SK-N-SH (cell line): ENCODE results near the gene PES1. TPM values are rescaled to one million over a fixed set of nuclear protein-coding genes. Genes with fewer than 3 reads are reported as not detected.
"Not testable (repeated sequence)": the region's sequence is repeated elsewhere in the genome, so short reads cannot be mapped to it uniquely, and the experiment has no call there.

Source experiments
- CTCF ChIA-PET: fragments of 300-600, 350-600 bp; formaldehyde crosslinking; extraction: SDS; loops from one replicate; lab custom pipeline; 2021; lab: Yijun Ruan, JAX
- POLR2A ChIA-PET: fragments of 350-600 bp; sonication (Branson Sonifier 250); formaldehyde crosslinking; extraction: SDS; loops from one replicate; lab custom pipeline; 2020; ENCODE audit warnings: antibody characterized with exemption, inconsistent platforms; lab: Yijun Ruan, JAX
- DNase-seq: peaks from one replicate; pipeline ENCODE4 v3.0.0; 2012
- H2AFZ ChIP-seq: fragments of 200-600 bp; sonication (generic); 2 replicates; pipeline ENCODE4 v1.8.1; 2016; ENCODE audit warnings: antibody characterized with exemption, mild to moderate bottlenecking, low read depth
- H3F3A ChIP-seq: fragments of 200-600 bp; sonication (generic); replicated peaks from 2 replicates; pipeline ENCODE3; 2016; ENCODE audit warnings: antibody characterized with exemption, mild to moderate bottlenecking; ENCODE audit not compliant: insufficient read depth
- H3K27ac ChIP-seq, 2 experiments: fragments of 200-500 bp in 1 of 2; fragments of 200-600 bp in 1 of 2; sonication (Bioruptor generic) in 1 of 2; sonication (generic), shearing (Covaris generic) in 1 of 2; 2 replicates each; pipeline versions ENCODE4 v1.5.1 to v1.6.1; 2014 to 2016; ENCODE audit warnings: low read depth in 2 of 2, inconsistent platforms in 1 of 2, low read length in 1 of 2, mild to moderate bottlenecking in 1 of 2, mixed read lengths in 1 of 2
- H3K27me3 ChIP-seq: fragments of 200-600 bp; sonication (generic), shearing (Covaris generic); 2 replicates; pipeline ENCODE4 v1.6.1; 2016; ENCODE audit warnings: mixed run types; ENCODE audit not compliant: insufficient read depth
- H3K36me3 ChIP-seq, 2 experiments: fragments of 200-500 bp in 1 of 2; fragments of 200-600 bp in 1 of 2; sonication (Bioruptor generic) in 1 of 2; sonication (generic) in 1 of 2; replicated peaks in 1 of 2; 2 replicates each; pipeline versions ENCODE3 to v1.5.1; 2014 to 2016; ENCODE audit warnings: low read length in 1 of 2, mild to moderate bottlenecking in 1 of 2; ENCODE audit not compliant: insufficient read depth in 2 of 2, control insufficient read depth in 1 of 2
- H3K4me1 ChIP-seq, 2 experiments: fragments of 200-500 bp in 1 of 2; fragments of 200-600 bp in 1 of 2; sonication (Bioruptor generic) in 1 of 2; sonication (generic), shearing (Covaris generic) in 1 of 2; 2 replicates each; pipeline versions ENCODE4 v1.5.1 to v1.6.1; 2014 to 2016; ENCODE audit warnings: low read depth in 1 of 2, low read length in 1 of 2, mixed run types in 1 of 2; ENCODE audit not compliant: insufficient read depth in 2 of 2, control insufficient read depth in 1 of 2
- H3K4me2 ChIP-seq: fragments of 200-600 bp; sonication (generic), shearing (Covaris generic); 2 replicates; pipeline ENCODE4 v1.6.1; 2017; ENCODE audit warnings: mixed run types
- H3K4me3 ChIP-seq, 2 experiments: fragments of 200-500 bp in 1 of 2; fragments of 200-600 bp in 1 of 2; sonication (Bioruptor generic) in 1 of 2; sonication (generic), shearing (Covaris generic) in 1 of 2; 2 replicates each; pipeline versions ENCODE4 v1.5.1 to v1.8.1; 2014 to 2016; ENCODE audit warnings: low read depth in 2 of 2, inconsistent platforms in 1 of 2, low read length in 1 of 2, mild to moderate bottlenecking in 1 of 2, mixed read lengths in 1 of 2, moderate library complexity in 1 of 2
- H3K79me2 ChIP-seq: fragments of 200-600 bp; sonication (generic); 2 replicates; pipeline ENCODE4 v1.8.1; 2017; ENCODE audit warnings: mild to moderate bottlenecking; ENCODE audit not compliant: insufficient read depth
- H3K9ac ChIP-seq: fragments of 200-600 bp; sonication (generic); 2 replicates; pipeline ENCODE4 v1.6.1; 2017; ENCODE audit warnings: mixed run types
- H3K9me2 ChIP-seq: fragments of 200-600 bp; sonication (generic); 2 replicates; pipeline ENCODE4 v1.6.1; 2017; ENCODE audit warnings: mixed run types
- H3K9me3 ChIP-seq: fragments of 200-600 bp; sonication (generic); 2 replicates; pipeline ENCODE4 v1.6.1; 2017; ENCODE audit warnings: mixed run types, mild to moderate bottlenecking, moderate library complexity
- H4K20me1 ChIP-seq: fragments of 200-600 bp; sonication (generic); 2 replicates; pipeline ENCODE4 v1.6.1; 2017; ENCODE audit warnings: mild to moderate bottlenecking, mixed run types; ENCODE audit not compliant: insufficient read depth
- EZH2phosphoT487 ChIP-seq: fragments of 200-600 bp; sonication (generic); IDR thresholded peaks from 2 replicates; pipeline ENCODE4 v1.6.1; 2017; ENCODE audit warnings: low read depth, mixed run types, mild to moderate bottlenecking, antibody characterized with exemption, moderate library complexity, borderline replicate concordance
- GATA2 ChIP-seq: sonication (generic); formaldehyde crosslinking; IDR thresholded peaks from 2 replicates; pipeline ENCODE4 v1.5.0; 2020; ENCODE audit warnings: mild to moderate bottlenecking, missing genetic modification reagents
- MXI1 ChIP-seq: IDR thresholded peaks from 2 replicates; pipeline ENCODE4 v1.6.1; 2012; ENCODE audit warnings: mild to moderate bottlenecking, low read depth, low read length, improper control_type of control experiment
- PBX3 ChIP-seq: IDR thresholded peaks from 2 replicates; pipeline ENCODE4; 2012
- POLR2AphosphoS5 ChIP-seq: IDR thresholded peaks from 2 replicates; pipeline ENCODE4 v1.6.1; 2012; ENCODE audit warnings: low read depth, low read length
- SIN3A ChIP-seq: IDR thresholded peaks from 2 replicates; pipeline ENCODE4 v1.6.1; 2012; ENCODE audit warnings: low read depth, mild to moderate bottlenecking, low read length, moderate library complexity, borderline replicate concordance
- YY1 ChIP-seq: IDR thresholded peaks from 2 replicates; pipeline ENCODE4 v1.4.0; 2012; ENCODE audit warnings: low read depth, mild to moderate bottlenecking
- WGBS: methylation state at CpG from one replicate; pipeline ENCODE4 v1.1.6; 2017; ENCODE audit warnings: low lambda C conversion rate; 5-methylcytosine and 5-hydroxymethylcytosine counted together
- polyA plus RNA-seq, 3 experiments: library from polyadenylated mRNA; depleted of rRNA; stranded (reverse); fragments of >200 nt; gene quantifications; 2 replicates each; pipeline ENCODE4 v1.2.3, GENCODE V29; 2012
- TF ChIP-seq, protein P1 (sequence below): IDR thresholded peaks from 2 replicates; pipeline ENCODE4 v1.4.0; 2012; ENCODE audit warnings: low read depth, borderline replicate concordance
- TF ChIP-seq, protein P2 (sequence below): fragments of 150-350 bp; IDR thresholded peaks from 2 replicates; pipeline ENCODE4 v1.6.1; 2016; ENCODE audit warnings: mild to moderate bottlenecking, low read depth, low read length

The PES1 gene
- polyA plus RNA-seq, 1 of the 3 experiments (the other 2 are of a cell fraction) = 109 TPM

GRCh38 chr22:30541511-30541910 lies 50.2 kb downstream of the PES1 start:
- H2AFZ ChIP-seq, H3K4me1 ChIP-seq, H3K4me2 ChIP-seq, H4K20me1 ChIP-seq, POLR2A ChIA-PET, H3K9ac ChIP-seq, H3F3A ChIP-seq, H3K4me3 ChIP-seq, H3K9me2 ChIP-seq, H3K9me3 ChIP-seq, H3K36me3 ChIP-seq, DNase-seq, H3K27ac ChIP-seq, H3K27me3 ChIP-seq, H3K79me2 ChIP-seq: not testable (repeated sequence)
- WGBS = 64% methylated on average over 3 of the region's 3 CpGs
- CTCF ChIA-PET = interaction anchor here (0.6 to 1.1 kb wide), 3 partner anchors 15 to 47 kb away, joined by 3 to 4 read pairs (median 3); no protein-coding TSS in a partner anchor

DNA sequence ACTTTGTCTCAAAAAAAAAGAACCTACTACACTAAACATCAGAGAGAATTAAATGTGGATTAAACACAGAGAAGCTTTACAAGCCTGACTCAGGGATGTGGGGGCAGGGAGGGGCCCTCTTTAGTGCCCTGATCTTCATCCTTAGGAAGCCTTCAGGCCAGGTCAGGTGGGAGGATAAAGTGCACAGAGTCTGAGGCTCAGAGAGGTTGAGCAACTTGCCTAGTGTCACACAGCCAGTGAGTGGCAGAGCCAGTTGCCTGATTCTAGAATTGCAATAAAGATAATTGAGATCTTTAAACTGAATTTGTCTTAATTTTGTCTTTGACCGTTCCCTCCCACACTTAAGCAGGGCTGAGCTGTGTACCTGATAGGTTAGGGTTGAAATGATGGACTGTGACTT lies 52.3 kb downstream of the PES1 start:
- Histone ChIP-seq H3K9ac (no peak overlapping the region), H3K4me1 (no peaks in the 10 kb centered on the region), H3K9me2 (no peaks in the 10 kb centered on the region), H4K20me1 (no peaks in the 10 kb centered on the region), H3K9me3 (no peaks in the 10 kb centered on the region), H3K36me3 (no peaks in the 10 kb centered on the region), H3K4me2 (no peak overlapping the region), H2AFZ (no peak overlapping the region), H3F3A (no peaks in the 10 kb centered on the region), H3K79me2 (no peaks in the 10 kb centered on the region), H3K4me3 (no peak overlapping the region), H3K27me3 (no peaks in the 10 kb centered on the region), H3K27ac (no peak overlapping the region)
- WGBS = 93% methylated on average over 1 of the region's 1 CpG
- ChIA-PET CTCF (no interaction called here), POLR2A (no interaction called here)
- DNase-seq = no peak
- no peak for TF ChIP-seq PBX3
- TF ChIP-seq POLR2AphosphoS5 = no peak
- TF ChIP-seq, protein P1, sequence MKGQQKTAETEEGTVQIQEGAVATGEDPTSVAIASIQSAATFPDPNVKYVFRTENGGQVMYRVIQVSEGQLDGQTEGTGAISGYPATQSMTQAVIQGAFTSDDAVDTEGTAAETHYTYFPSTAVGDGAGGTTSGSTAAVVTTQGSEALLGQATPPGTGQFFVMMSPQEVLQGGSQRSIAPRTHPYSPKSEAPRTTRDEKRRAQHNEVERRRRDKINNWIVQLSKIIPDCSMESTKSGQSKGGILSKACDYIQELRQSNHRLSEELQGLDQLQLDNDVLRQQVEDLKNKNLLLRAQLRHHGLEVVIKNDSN = no peak
- TF ChIP-seq, protein P2, sequence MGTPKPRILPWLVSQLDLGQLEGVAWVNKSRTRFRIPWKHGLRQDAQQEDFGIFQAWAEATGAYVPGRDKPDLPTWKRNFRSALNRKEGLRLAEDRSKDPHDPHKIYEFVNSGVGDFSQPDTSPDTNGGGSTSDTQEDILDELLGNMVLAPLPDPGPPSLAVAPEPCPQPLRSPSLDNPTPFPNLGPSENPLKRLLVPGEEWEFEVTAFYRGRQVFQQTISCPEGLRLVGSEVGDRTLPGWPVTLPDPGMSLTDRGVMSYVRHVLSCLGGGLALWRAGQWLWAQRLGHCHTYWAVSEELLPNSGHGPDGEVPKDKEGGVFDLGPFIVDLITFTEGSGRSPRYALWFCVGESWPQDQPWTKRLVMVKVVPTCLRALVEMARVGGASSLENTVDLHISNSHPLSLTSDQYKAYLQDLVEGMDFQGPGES = no peak
- TF ChIP-seq EZH2phosphoT487 = no peak
- no peak for TF ChIP-seq SIN3A
- no peak for TF ChIP-seq YY1
- TF ChIP-seq MXI1 = no peak
- TF ChIP-seq GATA2 (CRISPR knock-in tag) = no peak
